HG03342 (cell line): ENCODE results near the gene IRX3.

Experiments used
- ATAC-seq: cut with Tn5 transposase; IDR thresholded peaks from one replicate; pipeline ENCODE4 v1.9.1; 2021; ENCODE audit warnings: mild to moderate bottlenecking, moderate library complexity; ENCODE audit not compliant: unreplicated experiment

Gene IRX3

GRCh38 chr16:54291656-54292487, 5.3 kb upstream of the IRX3 start:
- no peak for ATAC-seq

GRCh38 chr16:54290833-54291655, 4.5 kb upstream of the IRX3 start:
- no peak for ATAC-seq

- ATAC-seq = no peak
Measured at GRCh38 chr16:54289945-54290832, 3.6 kb upstream of the IRX3 start.

- no peak for ATAC-seq
Measured at GRCh38 chr16:54289242-54289944, 2.8 kb upstream of the IRX3 start.

- no peak for ATAC-seq
Measured at GRCh38 chr16:54288835-54289241, 2.3 kb upstream of the IRX3 start.

- no peak for ATAC-seq
Measured at GRCh38 chr16:54288030-54288834, 1.6 kb upstream of the IRX3 start.

GRCh38 chr16:54287131-54288029, 793 bp upstream of the IRX3 start:
- ATAC-seq = no peak

GRCh38 chr16:54286090-54286365, 559 bp downstream of the IRX3 start:
- no peak for ATAC-seq

GRCh38 chr16:54285414-54286089, 1.0 kb downstream of the IRX3 start:
- ATAC-seq = no peak

GRCh38 chr16:54284931-54285413, 1.6 kb downstream of the IRX3 start:
- ATAC-seq = no peak

- no peak for ATAC-seq
Measured at GRCh38 chr16:54284319-54284930, 2.2 kb downstream of the IRX3 start.

- no peak for ATAC-seq
Measured at GRCh38 chr16:54283725-54284318, 2.8 kb downstream of the IRX3 start.

GRCh38 chr16:54282928-54283724, 3.5 kb downstream of the IRX3 start:
- ATAC-seq = no peak

- ATAC-seq = no peak
Measured at GRCh38 chr16:54282202-54282927, 4.2 kb downstream of the IRX3 start.

- ATAC-seq = no peak
Measured at GRCh38 chr16:54281535-54282201, 4.9 kb downstream of the IRX3 start.
